Stimulated activated CD4-positive, alpha-beta T cell treated with anti-CD3 and anti-CD28 coated beads, Interleukin-1b, Interleukin-23, amount 100 ng/mL, for 48 hours (primary cell): Measurements from ENCODE around the gene FAM229A.
"Not testable (repeated sequence)": the region's sequence is repeated elsewhere in the genome, so short reads cannot be mapped to it uniquely, and the experiment has no call there.

Experiments
- DNase-seq: peaks from one replicate; pipeline ENCODE4 v3.0.0-alpha.2; 2020

Gene FAM229A

GRCh38 chr1:32376199-32376598 is 13.9 kb upstream of the FAM229A start:
- no peak for DNase-seq

- DNase-seq = no peak
Observed at GRCh38 chr1:32373996-32374592, 11.8 kb upstream of the FAM229A start.

DNA sequence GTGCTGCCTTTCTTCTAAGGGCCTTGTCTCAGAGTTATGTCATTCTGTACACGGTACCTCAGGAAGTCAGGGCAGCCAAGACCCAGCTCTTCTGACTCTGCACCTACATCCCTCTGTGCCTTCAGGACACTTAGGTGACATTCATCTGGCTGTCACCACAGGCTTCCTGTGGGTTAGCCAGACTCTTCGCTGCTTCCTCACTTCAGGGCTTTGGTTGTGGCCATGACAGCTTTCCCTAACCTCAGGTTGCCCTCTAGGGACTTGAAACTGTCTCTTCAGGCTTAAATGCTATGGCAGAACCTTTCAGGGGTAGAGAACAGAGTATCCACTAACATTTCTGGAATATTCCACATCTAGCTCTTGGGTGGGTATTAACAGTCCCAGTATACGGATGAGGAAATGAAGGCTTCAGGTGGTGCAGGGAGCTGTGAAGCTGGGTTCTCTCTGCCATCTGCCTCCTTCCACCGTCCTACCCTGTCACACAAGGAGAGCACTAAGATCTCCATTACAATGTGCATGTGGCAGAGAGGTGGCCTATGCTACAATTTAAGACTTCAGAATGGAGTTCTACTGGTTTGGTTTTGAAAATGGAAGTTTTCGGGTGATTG is 10.0 kb upstream of the FAM229A start:
- DNase-seq = peak; percentile 36

GRCh38 chr1:32367912-32368635 is 5.8 kb upstream of the FAM229A start:
- DNase-seq = no peak

DNA sequence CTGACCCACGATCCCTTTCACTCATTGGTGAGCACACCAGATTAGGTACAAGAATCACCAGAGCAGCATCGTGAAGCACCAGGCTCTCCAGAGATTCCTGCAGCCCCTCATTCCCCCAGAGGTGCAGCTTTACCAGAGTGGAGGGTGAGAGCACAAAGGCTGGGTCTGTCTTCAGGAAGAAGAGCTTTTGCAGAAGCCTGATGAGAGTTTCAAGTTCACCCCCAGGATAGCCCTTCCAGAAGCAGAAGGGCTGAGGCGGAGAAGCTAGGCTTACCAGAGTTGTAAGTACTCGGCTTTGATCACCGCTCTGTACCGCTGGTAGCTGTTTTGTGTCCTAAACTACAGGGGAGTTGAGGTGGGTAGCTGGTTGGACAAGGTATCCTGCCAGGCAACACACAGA is 3.2 kb upstream of the FAM229A start:
- DNase-seq = no peak

- DNase-seq = no peak
Observed at GRCh38 chr1:32364836-32365235, 2.6 kb upstream of the FAM229A start.

DNA sequence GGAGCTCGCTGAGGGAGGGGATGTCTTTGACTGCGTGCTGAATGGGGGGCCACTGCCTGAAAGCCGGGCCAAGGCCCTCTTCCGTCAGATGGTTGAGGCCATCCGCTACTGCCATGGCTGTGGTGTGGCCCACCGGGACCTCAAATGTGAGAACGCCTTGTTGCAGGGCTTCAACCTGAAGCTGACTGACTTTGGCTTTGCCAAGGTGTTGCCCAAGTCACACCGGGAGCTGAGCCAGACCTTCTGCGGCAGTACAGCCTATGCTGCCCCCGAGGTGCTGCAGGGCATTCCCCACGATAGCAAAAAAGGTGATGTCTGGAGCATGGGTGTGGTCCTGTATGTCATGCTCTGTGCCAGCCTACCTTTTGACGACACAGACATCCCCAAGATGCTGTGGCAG is 1.4 kb upstream of the FAM229A start:
- no peak for DNase-seq

GRCh38 chr1:32361674-32362473 is 411 bp downstream of the FAM229A start:
- DNase-seq = peak; percentile 27

GRCh38 chr1:32361308-32361673 is 994 bp downstream of the FAM229A start:
- no peak for DNase-seq

DNA sequence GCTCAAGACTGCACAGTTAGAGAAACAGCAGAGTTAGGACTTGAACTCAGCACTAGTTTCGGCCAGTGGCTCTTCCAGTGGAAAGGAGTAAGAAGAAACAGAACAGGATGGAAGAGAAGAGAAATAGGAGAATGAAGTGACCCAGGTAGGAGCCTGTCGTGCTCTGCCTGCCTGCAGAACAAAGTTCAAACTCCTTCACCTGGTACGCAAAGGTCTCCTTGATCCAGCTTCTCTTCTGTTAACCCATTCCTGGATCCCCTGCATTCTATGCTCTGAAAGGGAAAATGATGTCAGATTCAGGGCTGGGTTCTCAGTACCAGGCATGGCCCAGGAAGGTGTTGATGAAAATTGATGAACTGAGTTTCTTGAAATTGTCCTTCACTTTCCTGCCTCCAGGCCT is 3.9 kb downstream of the FAM229A start:
- DNase-seq = no peak

- DNase-seq = no peak
Observed at GRCh38 chr1:32357614-32358013, 4.7 kb downstream of the FAM229A start.

DNA sequence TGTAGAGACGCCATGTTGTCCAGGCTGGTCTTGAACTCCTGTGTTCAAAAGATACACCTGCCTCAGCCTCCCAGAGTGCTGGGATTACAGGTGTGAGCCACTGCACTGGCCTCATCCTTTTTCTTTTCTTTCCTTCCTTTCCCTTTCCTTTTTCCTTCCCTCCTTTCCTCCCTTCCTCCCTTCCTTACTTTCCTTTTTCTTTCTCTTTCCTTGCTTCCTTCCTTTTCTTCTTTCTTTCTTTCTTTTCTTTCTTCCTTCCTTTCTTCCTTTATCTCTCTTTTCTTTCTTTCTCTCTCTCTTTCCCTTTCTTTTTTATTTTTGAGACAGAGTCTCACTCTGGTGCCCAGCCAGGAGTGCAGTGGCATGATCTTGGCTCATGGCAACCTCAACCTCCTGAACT is 5.8 kb downstream of the FAM229A start:
- DNase-seq = no peak

DNA sequence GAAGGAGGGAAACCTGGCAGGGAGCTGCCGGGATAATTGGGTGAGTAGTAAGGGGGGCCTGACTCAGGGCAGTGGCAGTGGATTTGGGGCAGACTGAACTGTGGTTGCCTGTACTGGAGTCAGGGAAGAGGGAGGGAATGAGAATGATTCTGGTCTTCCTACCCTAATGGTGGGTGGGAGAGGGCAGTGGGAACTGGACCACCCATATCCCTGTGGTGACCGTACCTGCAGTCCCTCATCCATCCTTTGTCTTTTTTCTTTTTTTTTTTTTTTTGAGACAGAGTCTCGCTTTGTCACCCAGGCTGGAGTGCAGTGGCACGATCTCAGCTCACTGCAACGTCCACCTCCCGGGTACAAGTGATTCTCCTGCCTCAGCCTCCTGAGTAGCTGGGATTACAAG is 6.5 kb downstream of the FAM229A start:
- DNase-seq = not testable (repeated sequence)

DNA sequence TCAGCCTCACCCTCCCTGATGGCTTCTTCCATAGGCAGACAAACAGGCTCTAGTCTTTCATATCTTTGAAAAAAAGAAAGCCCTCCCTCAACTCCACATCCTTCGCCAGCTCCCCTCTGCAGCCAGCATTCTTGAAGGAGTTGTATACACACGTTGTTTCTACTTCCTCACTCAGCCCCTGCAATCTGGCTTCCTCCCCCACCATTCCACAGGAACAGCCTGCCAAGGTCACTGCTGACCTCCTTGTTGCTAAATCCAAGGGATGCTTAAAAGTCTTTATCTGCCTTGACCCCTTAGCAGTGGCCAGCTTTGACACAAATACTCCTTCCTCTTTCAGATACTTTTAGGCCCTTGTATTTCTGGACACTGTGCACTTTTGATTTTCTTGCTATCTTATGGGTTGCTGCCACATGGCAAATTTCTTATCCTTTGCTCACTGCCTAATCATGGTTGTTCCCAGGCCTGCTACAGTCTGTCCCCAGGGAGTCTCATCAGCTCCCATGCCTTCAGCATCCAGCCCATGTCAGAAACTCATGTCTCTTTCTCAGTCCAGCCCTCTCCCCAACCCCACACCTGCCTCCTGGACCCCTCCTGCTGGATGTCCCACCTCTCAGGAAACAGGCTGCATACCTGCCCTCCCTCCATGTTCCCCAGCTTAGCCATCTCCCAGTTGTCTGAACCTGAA is 8.3 kb downstream of the FAM229A start:
- no peak for DNase-seq

GRCh38 chr1:32353431-32353830 is 8.9 kb downstream of the FAM229A start:
- no peak for DNase-seq

- DNase-seq = no peak
Observed at GRCh38 chr1:32352831-32353383, 9.4 kb downstream of the FAM229A start.

GRCh38 chr1:32352239-32352745 is 10.0 kb downstream of the FAM229A start:
- DNase-seq = no peak

GRCh38 chr1:32351399-32352238 is 10.7 kb downstream of the FAM229A start:
- DNase-seq = peak; percentile 92

GRCh38 chr1:32350785-32351398 is 11.4 kb downstream of the FAM229A start:
- DNase-seq = peak; percentile 82

DNA sequence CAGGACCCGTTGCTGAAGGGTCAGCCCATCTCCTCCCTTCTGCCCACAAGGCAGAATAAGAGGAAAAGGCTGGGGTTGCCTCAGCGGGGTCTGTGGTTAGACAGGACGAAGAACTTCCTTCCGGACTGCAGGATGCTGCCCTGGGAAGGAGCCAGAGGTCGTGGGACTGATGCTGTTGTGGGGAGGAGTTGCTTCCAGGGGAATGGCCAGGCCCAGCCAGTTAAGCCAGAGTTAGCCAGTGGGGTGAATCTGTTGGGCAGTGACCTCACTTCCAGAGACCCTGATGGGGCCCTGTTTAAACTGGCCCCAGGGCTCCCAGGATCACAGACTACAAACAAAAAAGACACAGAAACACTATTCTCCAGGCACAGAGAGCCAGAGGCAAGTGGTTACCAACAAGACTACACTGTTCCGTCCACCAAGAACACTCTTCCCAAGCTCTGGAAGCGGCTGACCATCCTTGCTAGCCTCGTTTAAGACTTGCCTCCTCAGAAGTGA is 13.0 kb downstream of the FAM229A start:
- no peak for DNase-seq
